Prostate gland (tissue), 2 donors: ENCODE data around the gene CYTH4. TPM values are rescaled to one million over a fixed set of nuclear protein-coding genes. Genes with fewer than 3 reads are reported as not detected.

Experiments
- DNase-seq: peaks from one replicate; pipeline ENCODE4 v3.0.0-alpha.2; 2019; ENCODE audit warnings: low spot score
- H3K27ac ChIP-seq, 2 donors: fragments of 200-600 bp; sonication (generic); 2 replicates each; pipeline ENCODE4 v1.5.1; 2017 to 2019
- H3K27me3 ChIP-seq: fragments of 200-600 bp; sonication (generic); replicated peaks from 2 replicates; pipeline ENCODE4 v1.5.1; 2019; ENCODE audit not compliant: insufficient read depth
- H3K36me3 ChIP-seq, 2 donors: fragments of 200-600 bp; sonication (generic); 1 replicate in 1 of 2; 2 replicates in 1 of 2; pipeline versions ENCODE4 v1.5.1 to v1.8.1; 2017 to 2019
- H3K4me1 ChIP-seq: fragments of 200-600 bp; sonication (generic); replicated peaks from 2 replicates; pipeline ENCODE4 v1.5.1; 2019
- H3K4me3 ChIP-seq, 2 donors: fragments of 200-600 bp; sonication (generic); 2 replicates each; pipeline ENCODE4 v1.5.1; 2017 to 2019
- H3K9me3 ChIP-seq: fragments of 200-600 bp; sonication (generic); 2 replicates; pipeline ENCODE4 v1.5.1; 2017
- POLR2A ChIP-seq: fragments of 450-650 bp; IDR thresholded peaks from one replicate; pipeline ENCODE4 v1.6.1; 2016; ENCODE audit warnings: antibody characterized with exemption, mild to moderate bottlenecking
- POLR2AphosphoS5 ChIP-seq: sonication (generic); formaldehyde crosslinking; IDR thresholded peaks from one replicate; pipeline ENCODE4 v1.6.1; 2017; ENCODE audit warnings: antibody characterized with exemption
- WGBS: methylation state at CpG from one replicate; pipeline ENCODE4 v1.1.5; 2018; 5-methylcytosine and 5-hydroxymethylcytosine counted together
- intact Hi-C: fragments of 100-400 bp; cut with DNase I; formaldehyde crosslinking; loops from one replicate; pipeline ENCODE4 v1.14.2; 2022
- total RNA-seq, 2 donors: library from RNA; depleted of rRNA; stranded (reverse); fragments of >200 nt; gene quantifications; one replicate each; pipeline ENCODE4 v1.1.0, GENCODE V29; 2016
- TF ChIP-seq, protein P1 (sequence below), 4 experiments: fragments of 200-600 bp in 2 of 4; fragments of 450-650 bp in 2 of 4; sonication (generic) in 2 of 4; IDR thresholded peaks; 1 replicate in 3 of 4; 2 replicates in 1 of 4; pipeline ENCODE4 v1.5.1; 2016 to 2019; ENCODE audit warnings: antibody characterized with exemption in 4 of 4, mild to moderate bottlenecking in 2 of 4, moderate library complexity in 2 of 4

The CYTH4 gene
- total RNA-seq, 2 donors from 2014 or later = 4.7 to 5.5 TPM

DNA sequence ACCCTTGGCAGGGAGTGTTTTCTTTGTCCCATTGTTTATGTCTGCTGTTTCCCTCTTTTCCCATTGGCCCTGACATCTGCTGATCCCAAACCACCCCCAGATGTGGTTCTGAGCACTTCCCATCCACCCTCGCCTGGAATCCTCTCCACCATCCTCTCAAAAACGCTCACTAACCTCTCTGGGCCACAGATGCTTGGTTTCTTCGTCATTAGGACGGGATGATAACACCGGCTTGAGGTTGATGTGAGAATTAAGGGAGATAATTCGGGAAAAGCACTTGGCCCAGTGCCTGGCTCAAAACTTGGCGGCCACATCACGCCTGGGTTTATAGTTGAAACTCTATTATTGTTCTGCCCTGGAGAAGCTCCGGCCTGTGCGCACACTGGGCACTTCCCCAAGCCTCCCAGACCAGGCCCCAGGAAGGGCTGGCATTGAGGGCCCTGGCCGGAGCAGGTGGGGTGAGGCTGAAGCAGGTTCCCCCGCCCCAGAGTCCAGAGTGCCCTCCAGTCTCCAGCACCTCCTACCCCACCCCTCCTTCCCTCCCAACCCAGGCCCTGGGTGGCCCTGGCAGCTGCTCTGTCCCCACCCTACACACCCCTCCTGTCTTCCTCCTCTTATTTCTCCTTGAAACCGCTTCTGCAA is 63.7 kb downstream of the CYTH4 start:
- DNase-seq = no peak
- H3K4me3 ChIP-seq = no peak overlapping the region
- H3K27me3 ChIP-seq = peaks cover 2% of the 10 kb centered on the region
- no peaks in the 10 kb centered on the region for H3K4me1 ChIP-seq
- WGBS = 18% methylated on average over 13 of the region's 13 CpGs
- TF ChIP-seq, protein P1, sequence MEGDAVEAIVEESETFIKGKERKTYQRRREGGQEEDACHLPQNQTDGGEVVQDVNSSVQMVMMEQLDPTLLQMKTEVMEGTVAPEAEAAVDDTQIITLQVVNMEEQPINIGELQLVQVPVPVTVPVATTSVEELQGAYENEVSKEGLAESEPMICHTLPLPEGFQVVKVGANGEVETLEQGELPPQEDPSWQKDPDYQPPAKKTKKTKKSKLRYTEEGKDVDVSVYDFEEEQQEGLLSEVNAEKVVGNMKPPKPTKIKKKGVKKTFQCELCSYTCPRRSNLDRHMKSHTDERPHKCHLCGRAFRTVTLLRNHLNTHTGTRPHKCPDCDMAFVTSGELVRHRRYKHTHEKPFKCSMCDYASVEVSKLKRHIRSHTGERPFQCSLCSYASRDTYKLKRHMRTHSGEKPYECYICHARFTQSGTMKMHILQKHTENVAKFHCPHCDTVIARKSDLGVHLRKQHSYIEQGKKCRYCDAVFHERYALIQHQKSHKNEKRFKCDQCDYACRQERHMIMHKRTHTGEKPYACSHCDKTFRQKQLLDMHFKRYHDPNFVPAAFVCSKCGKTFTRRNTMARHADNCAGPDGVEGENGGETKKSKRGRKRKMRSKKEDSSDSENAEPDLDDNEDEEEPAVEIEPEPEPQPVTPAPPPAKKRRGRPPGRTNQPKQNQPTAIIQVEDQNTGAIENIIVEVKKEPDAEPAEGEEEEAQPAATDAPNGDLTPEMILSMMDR (IDR thresholded peaks at IDR 0.05) = no peak
- no peak for TF ChIP-seq POLR2AphosphoS5
- no peak for TF ChIP-seq POLR2A
- intact Hi-C loops = no loop called here
- no peaks in the 10 kb centered on the region for H3K36me3 ChIP-seq
- no peaks in the 10 kb centered on the region for H3K9me3 ChIP-seq
- H3K27ac ChIP-seq = no peak overlapping the region

DNA sequence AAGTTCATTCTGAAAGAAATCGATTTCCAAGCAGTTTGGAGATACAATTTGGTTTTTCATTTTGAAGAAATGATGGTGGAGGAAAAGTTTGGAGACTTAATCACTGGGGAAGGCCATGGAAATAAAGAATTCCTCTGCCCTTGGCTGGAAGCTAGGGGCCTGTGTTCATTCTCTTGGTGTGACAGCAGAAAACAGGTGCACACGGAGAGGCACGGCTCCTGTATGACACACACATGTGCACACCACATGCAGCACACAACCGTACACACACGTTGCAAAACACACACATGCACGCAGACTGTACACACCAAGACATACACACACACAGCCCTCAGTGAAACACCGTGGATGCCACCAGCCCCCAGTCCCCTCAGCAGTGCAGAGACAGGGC is 64.2 kb downstream of the CYTH4 start:
- Histone ChIP-seq H3K27me3 (peaks cover 2% of the 10 kb centered on the region), H3K4me1 (no peaks in the 10 kb centered on the region), H3K9me3 (no peaks in the 10 kb centered on the region), H3K36me3 (no peaks in the 10 kb centered on the region), H3K4me3 (no peak overlapping the region), H3K27ac (no peak overlapping the region)
- DNase-seq = no peak
- TF ChIP-seq POLR2A = no peak
- TF ChIP-seq, protein P1 (IDR thresholded peaks at IDR 0.05) = no peak
- no peak for TF ChIP-seq POLR2AphosphoS5
- intact Hi-C loops = no loop called here
- WGBS = 70% methylated on average over 7 of the region's 7 CpGs

DNA sequence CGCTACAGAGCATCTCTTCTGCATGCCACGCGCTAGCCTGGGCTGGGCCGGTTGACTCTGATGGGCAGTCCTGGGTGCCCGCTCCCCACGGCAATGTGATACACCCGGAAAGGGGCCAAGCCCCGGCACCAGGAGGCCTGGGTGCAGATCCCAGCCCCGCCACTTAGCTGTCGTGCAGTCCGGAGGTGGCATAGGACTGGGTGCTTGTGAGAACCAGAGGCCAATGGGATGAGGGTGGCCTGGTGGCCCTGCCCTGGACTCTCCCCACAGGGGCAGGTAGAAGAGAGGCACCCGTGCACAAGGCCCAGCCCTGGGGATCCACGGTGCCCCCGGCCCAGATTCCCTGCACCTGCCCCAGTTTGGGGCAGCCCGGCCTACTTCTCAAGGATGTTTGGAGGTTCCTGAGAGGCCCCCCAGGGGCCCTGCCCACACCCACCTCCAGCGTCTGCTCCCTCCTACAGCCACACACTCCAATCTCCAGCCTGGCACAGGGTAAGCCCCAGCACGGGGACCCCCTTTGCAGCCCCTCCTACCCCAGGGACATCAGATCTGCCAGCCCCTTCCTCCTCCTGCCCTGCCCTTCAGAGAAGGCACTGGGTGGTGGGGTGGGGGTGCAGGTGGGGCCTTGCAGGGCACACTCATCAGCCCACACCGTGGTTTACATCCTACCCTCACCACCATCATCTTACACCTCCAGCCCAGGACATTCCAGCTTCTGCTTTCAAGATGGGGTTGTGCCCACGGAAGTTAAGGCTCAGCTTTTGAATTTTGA is 66.9 kb downstream of the CYTH4 start:
- Histone ChIP-seq H3K4me3 (no peak overlapping the region), H3K9me3 (no peaks in the 10 kb centered on the region), H3K36me3 (no peaks in the 10 kb centered on the region), H3K27ac (no peak overlapping the region), H3K4me1 (no peaks in the 10 kb centered on the region), H3K27me3 (peaks cover under 1% of the 10 kb centered on the region)
- TF ChIP-seq POLR2AphosphoS5 (no peak), POLR2A (no peak)
- TF ChIP-seq, protein P1 (IDR thresholded peaks at IDR 0.05) = no peak
- intact Hi-C loops = no loop called here
- WGBS = 93% methylated on average over 17 of the region's 19 CpGs
- DNase-seq = no peak

DNA sequence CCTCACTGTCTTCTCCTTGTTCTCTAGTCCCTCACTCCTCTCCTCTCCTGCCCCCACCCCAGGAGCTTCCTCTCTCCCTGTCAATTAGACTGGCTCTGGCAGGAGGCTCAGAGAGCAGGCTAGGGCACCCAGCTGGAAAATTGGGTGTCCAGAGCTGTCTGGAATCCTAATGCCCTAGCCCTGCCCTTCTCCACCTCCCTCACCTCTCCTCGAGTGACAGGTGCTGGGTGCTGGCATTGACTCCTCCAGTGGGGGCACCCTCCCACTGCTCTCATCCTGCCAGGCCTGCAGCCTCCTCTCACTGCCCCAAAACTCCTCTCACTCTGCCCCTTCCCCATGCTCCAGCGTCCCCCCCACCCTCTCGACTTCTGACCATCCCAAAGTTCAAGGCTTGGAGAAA is 68.9 kb downstream of the CYTH4 start:
- no peak for TF ChIP-seq POLR2A
- no peak for TF ChIP-seq POLR2AphosphoS5
- TF ChIP-seq, protein P1 (IDR thresholded peaks at IDR 0.05) = no peak
- intact Hi-C loops = no loop called here
- H3K4me1 ChIP-seq = no peaks in the 10 kb centered on the region
- no peaks in the 10 kb centered on the region for H3K27me3 ChIP-seq
- 68% methylated on average over 3 of the region's 3 CpGs for WGBS
- H3K27ac ChIP-seq = no peak overlapping the region
- H3K36me3 ChIP-seq = no peaks in the 10 kb centered on the region
- H3K4me3 ChIP-seq = no peak overlapping the region
- no peak for DNase-seq
- H3K9me3 ChIP-seq = no peaks in the 10 kb centered on the region

DNA sequence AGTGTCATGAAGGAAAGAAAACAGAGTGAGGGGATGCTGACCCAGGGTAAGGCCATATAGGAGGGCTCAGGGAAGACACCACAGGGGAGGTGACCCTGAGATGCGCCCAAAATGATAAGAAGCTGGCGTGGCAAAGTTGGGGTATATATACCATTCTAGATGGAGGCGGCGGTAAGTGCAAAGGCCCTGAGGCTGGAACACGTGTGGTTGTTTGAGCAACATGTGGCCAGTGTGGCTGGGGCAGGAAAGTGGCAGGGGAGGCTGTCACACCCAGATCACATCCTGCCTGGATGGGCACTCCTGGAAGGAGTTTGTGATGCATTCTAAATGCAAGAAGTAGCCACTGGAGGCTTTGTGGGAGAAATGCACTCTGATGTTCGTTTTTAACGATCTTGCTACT is 70.2 kb downstream of the CYTH4 start:
- intact Hi-C loops = no loop called here
- TF ChIP-seq POLR2A (no peak), POLR2AphosphoS5 (no peak)
- TF ChIP-seq, protein P1 (IDR thresholded peaks at IDR 0.05) = no peak
- Histone ChIP-seq H3K36me3 (no peaks in the 10 kb centered on the region), H3K9me3 (no peaks in the 10 kb centered on the region), H3K4me3 (no peak overlapping the region), H3K27me3 (no peaks in the 10 kb centered on the region), H3K4me1 (no peaks in the 10 kb centered on the region), H3K27ac (no peak overlapping the region)
- 88% methylated on average over 7 of the region's 7 CpGs for WGBS
- no peak for DNase-seq
